HUES48 (cell line): Measurements from ENCODE around the gene SLC52A1.
"Not testable (repeated sequence)": the region's sequence is repeated elsewhere in the genome, so short reads cannot be mapped to it uniquely, and the experiment has no call there.

ENCODE experiments used
- H3K27ac ChIP-seq: one replicate; pipeline ENCODE4 v1.7.0; 2013; ENCODE audit warnings: low read depth, low read length, inconsistent platforms
- H3K27me3 ChIP-seq: 2 replicates; pipeline ENCODE4 v1.6.1; 2013; ENCODE audit warnings: mild to moderate bottlenecking, low read length; ENCODE audit not compliant: control insufficient read depth, insufficient read depth
- H3K36me3 ChIP-seq: 2 replicates; pipeline ENCODE4 v1.6.1; 2013; ENCODE audit warnings: low read length; ENCODE audit not compliant: control insufficient read depth, insufficient read depth
- H3K4me1 ChIP-seq: 2 replicates; pipeline ENCODE4 v1.6.1; 2013; ENCODE audit warnings: mild to moderate bottlenecking, low read length; ENCODE audit not compliant: control insufficient read depth, insufficient read depth
- H3K4me3 ChIP-seq: 2 replicates; pipeline ENCODE4 v1.5.1; 2013; ENCODE audit warnings: mild to moderate bottlenecking, low read depth, low read length
- H3K9ac ChIP-seq: 2 replicates; pipeline ENCODE4 v1.6.1; 2013; ENCODE audit warnings: mild to moderate bottlenecking, low read depth, low read length, moderate library complexity
- H3K9me3 ChIP-seq: 2 replicates; pipeline ENCODE4 v1.6.1; 2013; ENCODE audit warnings: low read length; ENCODE audit not compliant: control insufficient read depth, insufficient read depth

SLC52A1 gene

GRCh38 chr17:5031365-5032082 is 3.7 kb downstream of the SLC52A1 start:
- H3K4me1 ChIP-seq, result no peaks in the 10 kb centered on the region
- H3K9me3 ChIP-seq, result no peaks in the 10 kb centered on the region
- H3K27me3 ChIP-seq, result no peaks in the 10 kb centered on the region
- peak overlapping the region; percentile 60 for H3K4me3 ChIP-seq
- H3K27ac ChIP-seq, result no peak overlapping the region
- no peaks in the 10 kb centered on the region for H3K36me3 ChIP-seq
- no peak overlapping the region for H3K9ac ChIP-seq

DNA sequence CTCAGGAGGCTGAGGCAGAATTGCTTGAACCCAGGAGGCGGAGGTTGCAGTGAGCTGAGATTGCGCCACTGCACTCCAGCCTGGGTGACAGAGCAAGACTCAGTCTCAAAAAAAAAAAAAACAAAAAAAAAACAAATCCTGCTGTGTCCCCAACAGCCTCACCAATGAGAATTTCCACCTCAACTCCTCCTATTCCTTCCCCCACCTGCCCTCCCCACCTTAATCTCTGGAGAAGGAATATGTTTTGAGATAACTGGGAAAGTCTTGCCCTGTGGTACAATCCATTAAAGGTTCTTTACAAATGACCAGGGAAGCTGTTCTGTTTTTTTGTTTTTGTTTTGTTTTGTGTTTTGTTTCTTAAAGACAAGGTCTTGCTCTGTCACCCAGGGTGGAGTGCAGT is 5.1 kb downstream of the SLC52A1 start:
- H3K27ac ChIP-seq, H3K36me3 ChIP-seq, H3K9ac ChIP-seq, H3K9me3 ChIP-seq, H3K27me3 ChIP-seq, H3K4me1 ChIP-seq, H3K4me3 ChIP-seq: not testable (repeated sequence)

DNA sequence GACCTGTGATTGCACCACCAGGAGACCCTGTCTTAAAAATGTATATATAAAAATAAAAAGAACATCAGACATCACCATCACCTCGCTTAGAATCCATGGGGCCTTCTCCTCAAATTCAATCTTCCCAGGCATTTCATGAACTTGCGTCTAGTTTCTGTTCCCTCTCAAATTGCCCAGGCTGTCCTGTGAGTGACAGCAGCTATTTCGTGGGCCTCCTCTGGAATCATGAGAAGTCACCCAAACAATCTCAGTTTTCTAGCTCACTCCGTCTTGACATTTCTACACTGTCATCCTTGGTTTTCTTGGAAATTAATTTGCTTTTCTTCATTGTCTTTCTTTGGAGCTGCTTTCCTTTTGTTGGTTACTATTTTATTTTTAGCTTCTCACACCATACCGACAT is 7.3 kb downstream of the SLC52A1 start:
- no peak overlapping the region for H3K4me3 ChIP-seq
- H3K27me3 ChIP-seq, result no peaks in the 10 kb centered on the region
- H3K36me3 ChIP-seq, result peaks cover 11% of the 10 kb centered on the region
- H3K9me3 ChIP-seq, result no peaks in the 10 kb centered on the region
- no peak overlapping the region for H3K9ac ChIP-seq
- no peaks in the 10 kb centered on the region for H3K4me1 ChIP-seq
- H3K27ac ChIP-seq, result no peak overlapping the region

DNA sequence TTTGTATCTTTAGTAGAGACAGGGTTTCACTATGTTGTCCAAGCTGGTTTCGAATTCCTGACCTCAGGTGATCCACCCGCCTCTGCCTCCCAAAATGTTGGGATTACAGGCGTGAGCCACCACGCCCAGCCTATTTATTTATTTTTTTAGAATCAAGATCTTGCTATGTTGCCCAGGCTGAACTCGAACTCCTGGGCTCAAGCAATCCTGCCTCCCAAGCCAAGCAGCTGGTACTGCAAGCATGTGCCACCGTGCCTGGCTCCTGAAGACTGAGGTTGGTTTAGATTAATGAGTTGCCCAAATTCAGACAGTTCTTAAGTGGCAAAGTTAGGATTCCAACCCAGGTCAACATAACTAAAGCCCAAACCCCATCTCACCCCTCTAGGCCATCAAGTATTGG is 7.9 kb downstream of the SLC52A1 start:
- H3K9ac ChIP-seq, result no peak overlapping the region
- H3K36me3 ChIP-seq, result peaks cover 17% of the 10 kb centered on the region
- no peak overlapping the region for H3K4me3 ChIP-seq
- H3K4me1 ChIP-seq, result no peaks in the 10 kb centered on the region
- H3K27me3 ChIP-seq, result no peaks in the 10 kb centered on the region
- H3K27ac ChIP-seq, result no peak overlapping the region
- no peaks in the 10 kb centered on the region for H3K9me3 ChIP-seq

GRCh38 chr17:5024604-5025003 is 10.6 kb downstream of the SLC52A1 start:
- Histone ChIP-seq H3K4me1 (no peaks in the 10 kb centered on the region), H3K27ac (no peak overlapping the region), H3K27me3 (no peaks in the 10 kb centered on the region), H3K36me3 (peaks cover 43% of the 10 kb centered on the region), H3K9ac (no peak overlapping the region), H3K9me3 (no peaks in the 10 kb centered on the region), H3K4me3 (no peak overlapping the region)

DNA sequence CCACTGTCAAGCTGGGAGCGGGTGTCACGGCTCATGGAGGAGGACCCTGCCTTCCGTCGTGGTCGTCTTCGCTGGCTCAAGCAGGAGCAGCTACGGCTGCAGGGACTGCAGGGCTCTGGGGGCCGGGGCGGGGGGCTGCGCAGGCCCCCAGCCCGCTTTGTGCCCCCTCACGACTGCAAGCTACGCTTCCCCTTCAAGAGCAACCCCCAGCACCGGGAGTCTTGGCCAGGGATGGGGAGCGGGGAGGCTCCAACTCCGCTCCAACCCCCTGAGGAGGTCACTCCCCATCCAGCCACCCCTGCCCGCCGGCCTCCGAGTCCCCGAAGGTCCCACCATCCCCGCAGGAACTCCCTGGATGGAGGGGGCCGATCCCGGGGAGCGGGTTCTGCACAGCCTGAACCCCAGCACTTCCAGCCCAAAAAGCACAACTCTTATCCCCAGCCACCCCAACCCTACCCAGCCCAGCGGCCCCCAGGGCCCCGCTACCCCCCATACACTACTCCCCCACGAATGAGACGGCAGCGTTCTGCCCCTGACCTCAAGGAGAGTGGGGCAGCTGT is 11.6 kb downstream of the SLC52A1 start:
- Histone ChIP-seq H3K9ac (no peak overlapping the region), H3K27ac (no peak overlapping the region), H3K4me3 (no peak overlapping the region), H3K36me3 (peaks cover 52% of the 10 kb centered on the region), H3K4me1 (no peaks in the 10 kb centered on the region), H3K27me3 (no peaks in the 10 kb centered on the region), H3K9me3 (no peaks in the 10 kb centered on the region)

DNA sequence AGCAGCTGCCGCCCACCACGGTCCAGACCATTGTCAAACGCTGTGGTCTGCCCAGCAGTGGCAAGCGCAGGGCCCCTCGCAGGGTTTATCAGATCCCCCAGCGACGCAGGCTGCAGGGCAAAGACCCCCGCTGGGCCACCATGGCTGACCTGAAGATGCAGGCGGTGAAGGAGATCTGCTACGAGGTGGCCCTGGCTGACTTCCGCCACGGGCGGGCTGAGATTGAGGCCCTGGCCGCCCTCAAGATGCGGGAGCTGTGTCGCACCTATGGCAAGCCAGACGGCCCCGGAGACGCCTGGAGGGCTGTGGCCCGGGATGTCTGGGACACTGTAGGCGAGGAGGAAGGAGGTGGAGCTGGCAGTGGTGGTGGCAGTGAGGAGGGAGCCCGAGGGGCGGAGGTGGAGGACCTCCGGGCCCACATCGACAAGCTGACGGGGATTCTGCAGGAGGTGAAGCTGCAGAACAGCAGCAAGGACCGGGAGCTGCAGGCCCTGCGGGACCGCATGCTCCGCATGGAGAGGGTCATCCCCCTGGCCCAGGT is 13.0 kb downstream of the SLC52A1 start:
- Histone ChIP-seq H3K9me3 (no peaks in the 10 kb centered on the region), H3K27me3 (no peaks in the 10 kb centered on the region), H3K9ac (no peak overlapping the region), H3K27ac (no peak overlapping the region), H3K4me3 (no peak overlapping the region), H3K36me3 (peaks cover 63% of the 10 kb centered on the region), H3K4me1 (no peaks in the 10 kb centered on the region)

DNA sequence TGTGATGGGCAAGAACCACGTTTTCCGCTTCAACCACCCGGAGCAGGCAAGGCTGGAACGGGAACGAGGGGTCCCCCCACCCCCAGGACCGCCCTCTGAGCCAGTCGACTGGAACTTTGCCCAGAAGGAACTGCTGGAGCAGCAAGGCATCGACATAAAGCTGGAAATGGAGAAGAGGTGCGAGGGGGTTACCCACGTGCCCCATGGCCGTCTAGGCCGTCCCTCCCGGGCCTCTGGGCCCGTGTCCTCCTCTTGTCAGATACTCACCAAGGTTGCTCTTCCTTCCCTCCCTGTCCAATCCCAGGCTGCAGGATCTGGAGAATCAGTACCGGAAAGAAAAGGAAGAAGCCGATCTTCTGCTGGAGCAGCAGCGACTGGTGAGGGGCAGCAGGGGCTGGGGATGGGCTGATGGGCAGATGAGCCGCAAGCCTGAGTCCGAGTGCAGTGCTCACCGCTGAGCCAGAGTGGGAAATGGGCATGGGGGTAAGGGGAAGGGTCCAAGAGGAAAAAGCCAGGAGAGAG is 14.7 kb downstream of the SLC52A1 start:
- Histone ChIP-seq H3K9me3 (no peaks in the 10 kb centered on the region), H3K27me3 (no peaks in the 10 kb centered on the region), H3K4me1 (no peaks in the 10 kb centered on the region), H3K27ac (no peak overlapping the region), H3K36me3 (peaks cover 72% of the 10 kb centered on the region), H3K4me3 (no peak overlapping the region), H3K9ac (no peak overlapping the region)

- H3K27me3 ChIP-seq, result no peaks in the 10 kb centered on the region
- H3K9me3 ChIP-seq, result no peaks in the 10 kb centered on the region
- no peaks in the 10 kb centered on the region for H3K4me1 ChIP-seq
- peaks cover 79% of the 10 kb centered on the region for H3K36me3 ChIP-seq
- H3K9ac ChIP-seq, result no peak overlapping the region
- no peak overlapping the region for H3K4me3 ChIP-seq
- no peak overlapping the region for H3K27ac ChIP-seq
These were observed 15.7 kb downstream of the SLC52A1 start for GRCh38 chr17:5019475-5019956.

- H3K36me3 ChIP-seq, result peaks cover 74% of the 10 kb centered on the region
- H3K9me3 ChIP-seq, result no peaks in the 10 kb centered on the region
- H3K4me1 ChIP-seq, result no peaks in the 10 kb centered on the region
- no peaks in the 10 kb centered on the region for H3K27me3 ChIP-seq
- H3K4me3 ChIP-seq, result no peak overlapping the region
- H3K27ac ChIP-seq, result no peak overlapping the region
- H3K9ac ChIP-seq, result no peak overlapping the region
These were observed 20.9 kb downstream of the SLC52A1 start for GRCh38 chr17:5014357-5014756.

GRCh38 chr17:5011928-5012327 is 23.3 kb downstream of the SLC52A1 start:
- Histone ChIP-seq H3K27ac (no peak overlapping the region), H3K36me3 (peaks cover 79% of the 10 kb centered on the region), H3K4me1 (no peaks in the 10 kb centered on the region), H3K9me3 (no peaks in the 10 kb centered on the region), H3K4me3 (no peak overlapping the region), H3K27me3 (no peaks in the 10 kb centered on the region), H3K9ac (no peak overlapping the region)
